H4 (cell line): ENCODE results near the gene TWIST2. TPM values are rescaled to one million over a fixed set of nuclear protein-coding genes. Genes with fewer than 3 reads are reported as not detected.

ENCODE experiments used
- DNase-seq: peaks from one replicate; pipeline ENCODE4 v3.0.0-alpha.2; 2015; ENCODE audit warnings: low spot score
- total RNA-seq: library from RNA; depleted of rRNA; stranded (reverse); fragments of >200 nt; shearing (Covaris generic); gene quantifications from 2 replicates; pipeline ENCODE4 v1.2.3, GENCODE V29; 2014

TWIST2 gene
- total RNA-seq, 1 experiment from 2014 or later = 25.6 TPM

DNA sequence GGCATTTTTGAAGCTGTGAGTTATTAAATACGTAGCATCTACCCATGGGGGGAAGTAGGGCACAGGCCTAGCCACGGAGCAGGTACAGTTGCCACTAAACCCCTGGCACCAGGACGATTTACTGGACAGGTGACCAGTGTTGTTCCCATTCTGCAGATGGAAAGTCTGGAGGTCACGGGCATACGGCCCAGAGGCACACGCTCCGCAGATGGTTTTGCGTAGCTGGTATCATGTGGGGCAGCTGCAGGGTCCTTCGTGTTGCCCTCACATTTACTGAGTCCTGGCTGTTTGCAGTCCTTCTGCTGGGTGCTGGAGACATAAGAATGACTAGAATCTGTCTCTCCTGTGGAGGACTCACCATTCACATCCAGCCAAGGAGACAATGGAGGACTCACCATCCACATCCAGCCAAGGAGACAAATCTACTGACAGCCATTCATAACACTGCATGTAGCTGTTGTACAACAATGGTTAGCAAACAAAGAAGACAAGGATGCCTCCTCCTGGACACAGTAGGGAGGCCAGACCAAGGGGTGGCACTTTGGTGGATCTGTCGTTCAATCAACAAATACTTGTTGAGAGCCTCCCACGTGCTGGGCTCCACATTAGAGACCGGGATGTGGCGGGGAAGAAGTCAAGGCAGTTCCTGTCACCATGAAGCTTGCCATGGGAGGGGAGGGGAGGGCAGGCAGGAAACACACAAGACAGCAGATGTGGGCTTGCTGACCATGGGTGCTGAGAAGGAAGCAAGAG is 24.9 kb downstream of the TWIST2 start:
- no peak for DNase-seq

DNA sequence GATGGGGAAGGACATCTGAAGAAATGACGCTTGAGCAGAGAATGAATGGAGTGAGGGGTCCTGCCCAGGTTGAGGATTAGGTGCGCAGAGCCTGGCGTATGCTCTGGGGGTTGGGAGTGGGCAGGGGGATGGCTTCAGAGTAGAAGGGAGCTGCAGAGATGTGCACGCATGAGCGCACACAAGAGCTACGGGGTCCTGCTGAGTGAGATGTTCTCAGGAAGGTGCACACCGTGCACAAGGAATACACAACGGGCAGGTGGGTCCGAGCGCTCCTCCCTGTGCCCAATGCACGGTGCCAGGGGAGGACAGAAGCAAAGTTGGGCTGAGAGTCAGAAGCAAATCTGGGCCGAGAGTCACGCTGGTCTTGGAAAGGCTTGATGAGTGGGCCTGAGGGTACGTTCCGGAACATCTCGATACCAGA is 25.5 kb downstream of the TWIST2 start:
- DNase-seq = no peak

DNA sequence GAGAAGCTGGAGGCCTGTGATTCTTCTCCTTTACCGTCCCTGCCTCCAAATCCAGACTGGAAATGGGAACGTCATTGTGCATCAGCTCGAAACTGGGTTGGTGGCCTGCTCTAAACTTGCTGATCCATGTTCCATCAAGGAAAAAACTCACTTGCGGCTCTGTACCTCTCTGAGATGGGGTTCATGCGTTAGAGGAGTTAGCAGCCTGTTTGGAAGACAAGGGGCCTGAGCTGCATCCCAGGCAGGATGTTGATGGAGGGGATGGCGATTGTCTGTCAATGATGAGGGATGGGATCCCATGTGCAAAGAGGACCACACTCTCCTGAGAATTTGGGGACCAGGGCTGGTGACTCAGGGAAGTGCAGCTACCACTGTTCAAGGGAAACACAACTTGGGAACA is 26.0 kb downstream of the TWIST2 start:
- no peak for DNase-seq

DNA sequence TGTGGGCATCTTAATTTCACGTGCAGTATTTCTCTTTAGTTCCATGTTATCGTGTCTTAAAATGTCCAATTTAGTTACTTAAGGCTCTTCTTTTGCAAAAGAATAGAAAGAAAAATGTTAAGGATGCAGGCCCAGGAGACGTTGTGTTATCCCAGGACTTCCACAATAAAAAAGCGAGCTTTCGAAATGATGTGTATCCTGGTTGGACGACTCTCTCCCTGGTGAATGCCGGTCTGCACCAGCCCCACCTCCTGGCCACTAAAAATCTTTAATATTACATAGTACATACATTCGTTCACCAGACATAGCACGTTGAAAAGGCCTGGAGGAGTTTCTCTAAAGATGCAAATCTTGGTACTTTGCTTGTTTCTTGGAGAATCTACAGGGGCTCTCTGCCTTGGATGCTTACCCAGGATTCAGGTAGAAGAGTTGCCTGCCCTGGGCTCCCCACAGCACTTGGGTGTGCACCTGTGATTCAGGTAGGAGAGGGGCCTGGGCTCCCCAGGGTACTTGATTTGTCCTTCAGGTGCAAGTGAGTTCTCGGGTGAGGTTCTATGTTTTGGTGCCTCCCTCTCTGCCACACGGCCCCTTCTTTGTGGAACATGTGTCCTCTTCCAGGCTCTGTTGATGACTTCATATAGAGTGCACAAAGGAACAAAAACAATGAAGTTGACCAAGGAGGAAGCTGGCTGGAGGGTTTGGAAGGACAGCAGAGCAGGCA is 26.6 kb downstream of the TWIST2 start:
- DNase-seq = no peak

DNA sequence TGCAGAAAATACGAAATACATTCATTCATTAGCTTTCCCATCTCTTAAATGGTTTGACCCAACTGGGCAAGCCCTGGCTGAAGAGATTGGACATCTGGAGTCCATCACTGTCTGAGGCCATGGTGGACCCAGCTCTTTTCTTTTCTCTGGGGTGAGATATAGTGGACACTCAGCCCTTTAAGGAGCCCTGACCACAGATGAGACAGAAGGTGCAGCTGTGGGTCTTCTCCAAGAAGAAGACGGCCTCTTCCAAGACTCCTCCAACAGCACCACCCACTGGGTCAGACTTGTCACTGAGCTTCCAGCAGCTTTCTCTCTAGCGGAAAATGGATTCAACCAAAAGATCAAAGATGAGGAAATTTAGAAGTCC is 27.2 kb downstream of the TWIST2 start:
- no peak for DNase-seq

DNA sequence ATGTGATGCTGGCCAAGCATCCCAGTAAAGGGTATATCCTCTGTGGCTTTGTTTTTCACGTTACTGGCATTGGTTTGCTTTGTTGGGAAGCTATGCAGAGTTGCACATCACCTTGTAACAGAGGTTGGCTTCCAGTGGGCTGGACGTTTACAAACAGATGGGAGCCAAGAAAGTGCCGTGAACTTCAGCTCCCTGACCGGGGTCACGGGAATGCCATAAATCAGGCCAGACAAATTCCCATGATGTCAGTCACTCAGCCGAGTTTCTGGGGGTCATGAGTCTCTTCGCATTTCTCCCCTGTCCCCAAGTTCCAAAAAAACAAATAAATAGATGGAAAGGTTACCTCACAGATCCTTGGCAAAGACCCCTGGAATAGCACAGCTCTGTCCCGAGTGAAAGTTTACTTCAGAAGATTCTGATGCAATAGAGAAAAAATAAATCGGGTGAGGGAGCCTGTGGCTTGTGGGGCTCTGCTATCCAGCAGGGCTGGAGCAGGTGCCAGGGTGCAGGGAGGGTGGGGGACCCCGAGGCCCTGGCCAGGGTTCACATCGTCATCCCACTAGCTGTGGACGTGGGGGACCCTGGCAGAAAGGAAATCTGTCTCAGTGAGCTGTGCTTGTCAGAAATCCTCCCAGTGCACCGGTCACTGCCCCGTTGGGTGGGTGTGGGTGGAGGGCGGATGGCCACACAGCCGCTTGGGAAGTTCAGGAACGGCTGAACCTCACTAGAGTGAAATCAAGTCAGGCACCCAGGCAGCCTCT is 27.8 kb downstream of the TWIST2 start:
- no peak for DNase-seq

DNA sequence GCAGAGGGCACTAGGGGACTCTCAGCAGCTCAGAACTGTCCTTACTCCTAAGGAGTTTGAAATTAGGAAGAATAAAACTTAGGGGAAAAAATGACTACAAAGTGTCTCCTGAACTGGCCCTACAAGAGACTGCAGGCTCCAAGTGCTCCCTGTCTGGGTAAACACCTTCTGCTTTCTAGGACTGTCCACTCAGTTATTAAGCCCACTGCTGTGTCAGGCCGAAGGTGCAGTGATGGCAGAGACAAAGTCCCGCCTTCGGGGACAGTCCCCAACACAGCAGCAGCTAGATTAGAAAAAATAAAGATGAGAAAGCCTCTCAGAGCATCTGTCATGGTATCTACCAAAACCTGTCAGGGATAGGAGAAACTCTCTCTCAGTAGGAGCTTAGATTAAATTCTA is 28.3 kb downstream of the TWIST2 start:
- DNase-seq = no peak

DNA sequence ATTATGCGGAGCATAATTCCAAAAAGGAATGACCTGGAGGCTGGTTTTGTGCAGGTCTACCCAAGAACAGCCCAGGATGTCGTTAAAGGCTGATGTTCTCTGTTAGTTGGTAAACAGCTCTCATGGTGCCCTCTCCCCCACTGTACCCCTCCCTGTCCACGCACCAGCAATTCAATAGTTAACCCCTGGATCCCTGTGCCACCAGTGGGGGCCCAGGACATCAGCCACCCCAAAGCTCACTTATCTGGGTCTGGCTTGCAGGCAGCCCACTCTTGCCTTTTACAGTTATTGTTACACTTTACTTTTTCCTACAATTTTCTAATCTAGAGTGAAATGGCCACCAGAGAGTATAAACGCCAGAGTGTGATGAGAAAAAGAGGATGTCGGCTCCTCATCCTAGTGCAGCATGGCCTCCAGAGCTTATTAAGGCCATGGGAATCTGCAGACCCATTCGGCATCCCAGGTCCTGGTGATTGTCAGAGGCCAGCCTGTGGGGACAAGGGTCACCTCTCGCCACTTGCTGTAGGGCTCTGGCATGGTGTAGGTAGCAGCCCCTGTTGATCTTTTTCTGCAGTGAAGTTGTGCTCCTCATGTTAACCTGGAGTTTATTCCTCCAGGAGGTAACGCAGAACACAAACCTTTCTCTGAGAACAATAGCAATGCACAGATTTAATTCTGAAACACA is 30.3 kb downstream of the TWIST2 start:
- no peak for DNase-seq

DNA sequence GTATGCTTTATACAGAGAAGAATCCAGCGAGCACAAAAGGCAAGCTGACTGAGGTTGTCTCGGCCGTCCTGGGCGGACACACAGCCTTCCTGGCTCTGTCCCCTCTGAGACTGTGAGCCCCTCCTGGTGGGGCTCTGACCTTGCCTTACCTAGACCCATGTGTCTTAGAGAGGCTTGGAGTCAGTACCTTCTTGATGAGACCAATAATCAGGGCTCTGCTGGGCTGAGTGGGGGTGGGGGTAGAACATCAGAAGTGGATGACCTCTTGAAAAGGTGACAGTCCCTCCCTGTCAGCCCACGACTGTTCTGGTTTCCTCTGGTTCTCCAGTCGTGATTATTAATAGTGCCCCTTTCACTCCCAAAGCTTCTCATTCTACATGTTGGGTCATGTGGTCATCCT is 31.2 kb downstream of the TWIST2 start:
- DNase-seq = no peak

DNA sequence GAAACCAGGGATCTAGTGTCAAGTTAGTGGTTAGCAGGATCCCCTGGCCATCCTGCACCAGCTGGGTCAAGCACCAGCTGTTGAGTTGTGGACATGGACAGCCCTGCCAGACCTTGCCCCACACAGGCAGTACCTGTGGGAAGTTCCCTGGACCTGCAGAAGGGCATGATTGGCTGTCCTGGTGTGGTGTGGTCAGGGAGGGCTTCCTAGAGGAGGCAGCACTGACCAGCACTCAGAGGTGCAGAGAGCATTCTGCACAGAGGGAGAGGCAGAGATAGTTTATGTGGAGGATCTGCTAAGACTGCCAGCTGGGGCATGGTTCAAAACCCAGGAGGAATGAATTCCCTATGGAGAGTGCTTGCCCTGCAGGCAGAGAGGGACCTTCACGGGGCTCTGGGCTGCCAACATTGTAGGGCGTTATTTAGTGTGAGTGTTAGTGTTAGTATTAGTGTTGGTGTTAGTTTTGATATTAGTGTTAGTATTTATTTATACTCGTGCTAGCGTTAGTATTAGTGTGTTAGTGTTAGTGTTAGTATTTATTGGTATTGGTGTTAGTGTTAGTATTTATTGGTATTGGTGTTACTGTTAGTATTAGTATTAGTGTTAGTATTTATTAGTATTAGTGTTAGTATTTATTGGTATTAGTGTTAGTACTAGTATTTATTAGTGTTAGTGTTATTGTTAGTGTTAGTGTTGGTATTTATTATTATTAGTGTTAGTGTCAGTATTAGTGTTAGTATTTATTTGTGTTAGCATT is 31.9 kb downstream of the TWIST2 start:
- DNase-seq = no peak

DNA sequence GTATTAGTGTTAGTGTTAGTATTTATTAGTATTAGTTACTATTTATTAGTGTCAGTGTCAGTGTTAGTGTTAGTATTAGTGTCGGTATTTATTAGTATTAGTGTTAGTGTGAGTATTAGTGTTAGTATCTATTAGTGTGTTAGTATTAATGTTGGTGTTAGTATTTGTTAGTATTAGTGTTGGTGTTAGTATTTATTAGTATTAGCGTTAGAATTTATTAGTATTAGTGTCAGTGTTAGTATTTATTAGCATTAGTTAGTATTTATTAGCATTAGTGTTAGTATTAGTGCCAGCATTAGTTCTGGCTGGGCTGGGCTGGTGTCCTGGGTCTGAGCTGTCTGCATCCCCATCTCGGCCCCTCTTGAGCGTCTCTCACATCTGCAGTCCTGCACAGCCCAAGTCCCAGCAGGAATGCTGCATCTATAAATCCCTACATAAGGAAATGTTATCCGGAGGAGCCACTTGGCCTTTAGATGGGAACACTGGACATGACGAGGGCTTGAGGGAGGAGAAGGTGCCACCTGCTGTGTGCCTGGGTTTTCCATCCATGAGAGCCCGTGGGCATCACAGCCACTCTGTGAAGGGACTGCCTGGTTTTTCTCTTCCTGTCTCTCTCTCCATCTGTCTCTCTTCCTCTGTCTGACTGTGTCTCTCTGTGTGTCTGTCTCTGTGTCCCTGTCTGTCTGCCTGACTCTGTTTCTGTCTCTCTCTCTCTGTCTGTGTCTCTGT is 33.6 kb downstream of the TWIST2 start:
- no peak for DNase-seq

DNA sequence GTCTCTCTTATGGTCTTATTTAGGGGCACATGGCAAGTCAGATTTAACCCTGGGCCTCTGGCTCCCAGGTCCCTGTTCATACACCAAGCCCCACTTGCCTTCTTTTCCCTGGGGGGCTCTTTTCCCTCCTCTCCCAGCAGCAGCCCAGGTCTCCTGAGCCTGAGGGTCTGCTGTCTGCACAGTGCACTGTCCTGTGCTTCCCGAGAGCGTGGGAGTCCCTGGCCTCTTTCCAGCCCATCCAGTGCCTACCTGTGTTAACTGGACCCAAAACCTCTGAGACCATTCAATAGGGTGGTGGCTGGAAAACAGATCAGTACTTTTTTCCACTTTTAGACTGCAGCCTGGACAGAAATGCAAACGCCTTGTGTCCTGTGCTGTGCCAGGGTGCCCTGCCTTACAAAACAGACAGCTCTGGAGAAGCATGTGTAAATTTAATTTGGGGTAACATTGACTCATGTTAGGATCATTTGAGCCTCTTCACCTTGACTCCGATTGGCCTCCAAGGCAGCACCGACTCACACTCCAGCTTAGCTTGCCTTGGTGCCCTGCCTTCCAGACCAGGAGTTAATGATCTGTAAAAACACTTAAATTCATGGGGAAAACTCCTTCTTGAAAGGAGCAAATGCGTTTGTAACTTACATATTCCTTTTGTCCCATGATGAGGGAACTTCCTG is 34.3 kb downstream of the TWIST2 start:
- no peak for DNase-seq

DNA sequence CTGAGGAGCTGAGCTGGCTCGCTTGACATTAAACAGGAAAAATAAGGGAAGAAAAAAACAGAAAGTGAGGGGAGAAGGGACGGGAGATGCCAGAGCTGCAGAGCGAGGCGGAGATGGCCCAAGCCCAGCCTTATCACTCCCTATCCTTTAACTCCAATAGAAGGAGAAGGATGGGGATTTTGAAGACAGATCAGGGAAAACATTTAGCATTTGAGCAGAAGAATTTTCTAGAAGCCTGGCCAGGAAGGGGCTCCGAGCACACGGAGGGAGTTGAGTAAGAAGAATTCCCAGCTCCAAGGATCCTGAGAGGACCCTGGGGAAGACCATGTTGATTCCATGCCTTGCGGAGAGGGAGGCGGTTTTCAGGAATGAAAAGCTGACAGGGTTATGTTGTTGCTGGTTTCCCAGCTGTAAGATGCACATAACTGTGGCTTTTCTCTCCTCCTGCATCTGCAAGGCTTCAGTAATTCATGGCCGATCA is 35.6 kb downstream of the TWIST2 start:
- DNase-seq = no peak

DNA sequence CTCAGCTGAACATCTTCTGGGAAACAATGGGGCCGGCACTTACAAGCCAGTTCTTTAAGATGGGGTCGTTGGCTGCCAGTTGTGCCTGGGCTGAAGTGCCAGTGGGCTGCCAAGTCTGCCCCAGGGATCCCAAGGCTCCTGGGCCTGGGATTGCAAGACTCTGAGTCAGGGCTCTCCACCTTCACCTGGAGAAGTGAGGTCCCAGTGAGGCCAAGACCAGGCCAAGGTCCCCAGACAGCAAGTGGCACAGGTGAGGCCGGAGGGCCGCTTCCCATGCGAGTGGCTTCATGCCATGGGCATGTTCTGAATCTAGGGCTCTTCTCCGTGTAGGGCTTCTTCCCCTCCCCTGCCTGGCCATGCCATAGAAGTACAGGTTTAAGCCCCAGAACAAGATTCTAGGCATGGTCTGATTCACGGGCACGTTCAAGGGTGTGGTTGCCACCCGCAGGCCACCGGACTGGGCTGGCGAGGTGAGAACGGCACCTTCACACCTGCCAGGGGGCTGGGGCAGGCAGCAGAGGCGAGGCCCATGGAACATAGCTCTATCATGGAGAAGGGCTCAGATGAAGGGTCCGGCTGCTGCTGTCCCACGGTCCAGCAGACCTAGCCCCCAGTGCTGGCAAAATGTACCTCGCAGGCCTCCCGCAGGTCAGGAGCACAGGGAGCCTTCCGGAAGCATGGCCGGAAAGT is 36.4 kb downstream of the TWIST2 start:
- DNase-seq = no peak

DNA sequence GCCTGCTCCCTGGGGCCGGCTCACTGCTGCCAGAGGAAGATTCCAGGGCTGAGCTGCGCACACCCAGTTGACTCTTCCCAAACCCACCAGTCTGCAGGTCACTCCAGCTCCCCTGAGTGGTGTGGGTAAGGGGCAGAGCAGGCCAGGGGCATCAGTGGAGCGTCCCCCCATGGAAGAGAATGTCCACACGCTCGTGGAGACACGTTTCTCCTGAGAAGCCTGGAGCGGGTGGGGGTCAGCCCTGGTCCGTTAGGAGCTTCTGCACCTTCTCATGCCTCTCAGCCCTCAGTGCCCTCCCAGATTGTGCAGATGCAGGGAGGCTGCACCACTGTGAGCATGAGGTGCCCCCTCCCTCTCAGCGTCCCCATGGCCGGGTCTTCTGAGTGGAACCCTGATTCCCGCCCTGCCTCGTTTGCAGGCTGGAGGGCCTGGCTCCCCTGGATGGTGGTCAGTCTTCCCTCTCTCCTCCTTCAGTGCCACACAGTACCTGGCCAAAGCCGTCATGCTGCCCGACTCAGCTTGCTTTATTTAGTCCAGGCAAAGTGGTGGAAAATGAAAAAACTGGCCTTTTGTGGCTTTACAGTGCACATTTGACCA is 37.0 kb downstream of the TWIST2 start:
- DNase-seq = no peak

DNA sequence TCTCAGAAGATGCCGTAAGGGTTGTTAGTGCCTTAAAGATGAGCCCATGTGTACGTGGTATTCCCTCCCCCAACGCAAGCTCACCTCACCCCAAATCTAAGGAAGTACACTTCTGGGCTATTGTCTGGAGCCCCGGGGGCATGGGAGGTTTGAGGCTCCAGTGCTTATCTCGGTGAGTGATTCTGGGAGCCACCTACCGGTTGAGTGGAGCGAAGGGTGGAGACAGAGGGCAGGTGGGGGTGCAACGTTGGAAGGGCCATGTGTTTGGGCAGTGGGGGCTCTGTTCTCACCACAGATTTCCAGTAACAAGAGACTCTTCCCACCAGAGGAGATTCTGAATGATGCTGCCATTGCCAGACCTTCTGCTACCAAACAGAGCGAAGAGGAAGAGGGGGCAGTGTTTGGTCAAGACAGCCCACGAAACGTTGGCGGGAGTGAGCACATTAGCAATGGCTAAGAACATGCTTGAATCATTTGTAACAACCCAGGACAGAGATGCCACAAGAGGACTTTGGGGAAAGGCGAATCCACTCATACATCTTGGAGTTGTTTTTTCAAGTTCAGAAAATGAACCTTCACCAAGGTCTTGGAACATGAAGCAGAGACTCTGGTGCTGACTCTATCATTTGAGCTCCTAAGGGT is 38.7 kb downstream of the TWIST2 start:
- DNase-seq = no peak

DNA sequence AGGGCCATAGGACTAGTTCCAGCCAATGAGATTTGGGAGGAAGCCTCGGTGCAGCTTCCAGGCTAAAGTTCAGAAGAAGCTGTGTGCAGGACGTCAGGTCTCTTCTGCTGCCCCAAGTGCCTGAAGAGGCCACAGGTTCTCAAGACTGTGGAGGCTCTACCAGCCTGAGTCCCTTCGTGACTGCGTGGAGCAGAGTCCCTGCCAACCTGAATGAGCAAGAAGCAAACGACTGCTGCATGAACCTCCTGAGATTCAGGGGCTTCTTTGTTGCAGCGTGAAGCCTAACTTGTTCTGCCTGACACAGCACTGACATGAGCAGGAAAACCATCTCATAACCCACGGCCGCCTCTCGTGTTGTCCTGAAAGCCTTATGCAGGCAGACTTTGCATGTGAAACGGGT is 39.7 kb downstream of the TWIST2 start:
- no peak for DNase-seq

DNA sequence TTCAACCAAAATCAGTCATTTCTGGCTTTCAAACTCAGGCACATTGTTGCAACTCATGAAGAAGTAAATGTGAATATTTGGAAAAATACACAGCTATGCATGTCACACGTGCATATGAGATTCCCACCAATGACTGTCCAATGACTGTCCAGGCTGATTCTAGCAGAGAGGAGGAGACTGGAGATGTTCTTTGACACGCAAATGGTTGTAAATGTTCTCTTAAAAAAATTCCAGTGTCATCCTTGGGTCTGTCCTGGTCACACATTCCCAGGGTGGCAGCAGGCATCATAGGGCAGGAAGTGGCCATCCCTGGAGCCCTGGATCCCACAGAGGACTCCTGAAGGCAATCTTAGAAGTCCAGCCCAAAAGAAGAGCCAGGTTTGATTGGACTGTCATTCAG is 40.9 kb downstream of the TWIST2 start:
- DNase-seq = no peak

DNA sequence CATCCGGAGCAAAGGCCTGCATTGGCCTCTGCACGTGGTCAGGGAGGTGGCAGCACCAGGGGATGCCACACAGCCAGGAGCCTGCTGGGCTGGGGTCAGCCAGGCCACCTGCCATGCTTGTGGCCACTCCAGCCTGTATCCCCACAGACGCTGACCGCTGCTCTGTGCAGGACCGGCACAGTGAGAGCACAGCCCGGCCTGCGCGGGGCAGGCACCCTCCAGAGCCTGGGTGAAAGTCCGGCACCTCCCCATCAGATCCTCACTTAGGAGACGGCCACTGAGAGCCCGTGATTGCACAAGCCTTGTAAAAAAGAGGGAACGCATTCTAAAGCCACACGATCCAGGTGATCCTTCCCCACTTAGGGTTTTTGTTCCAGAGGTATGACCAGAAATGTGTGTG is 42.2 kb downstream of the TWIST2 start:
- DNase-seq = no peak
